Esophagus muscularis mucosa (tissue), 4 donors: ENCODE results near the gene TANGO2. TPM values are rescaled to one million over a fixed set of nuclear protein-coding genes. Genes with fewer than 3 reads are reported as not detected.

Source experiments
- DNase-seq: peaks from one replicate; pipeline ENCODE4 v3.0.0-alpha.2; 2017; ENCODE audit errors: extremely low spot score
- H3K27ac ChIP-seq, 4 donors: fragments of 200-600 bp; sonication (generic); replicated peaks in 1 of 4; 1 replicate in 3 of 4; 2 replicates in 1 of 4; pipeline ENCODE4 v1.5.1; 2016 to 2019; ENCODE audit warnings: mild to moderate bottlenecking in 1 of 4
- H3K27me3 ChIP-seq, 4 donors: fragments of 200-600 bp; sonication (generic); one replicate each; pipeline versions ENCODE4 v1.5.1 to v1.6.0; 2016 to 2019
- H3K36me3 ChIP-seq, 4 donors: fragments of 200-600 bp; sonication (generic); one replicate each; pipeline ENCODE4 v1.5.1; 2016 to 2019
- H3K4me1 ChIP-seq, 4 donors: fragments of 200-600 bp; sonication (generic); one replicate each; pipeline ENCODE4 v1.5.1; 2016 to 2019
- H3K4me3 ChIP-seq, 4 donors: fragments of 200-600 bp; sonication (generic); 1 replicate in 2 of 4; 2 replicates in 2 of 4; pipeline ENCODE4 v1.5.1; 2016 to 2019; ENCODE audit warnings: mild to moderate bottlenecking in 4 of 4, moderate library complexity in 1 of 4
- H3K9me3 ChIP-seq, 4 donors: fragments of 200-600 bp; sonication (generic); 1 replicate in 3 of 4; 2 replicates in 1 of 4; pipeline ENCODE4 v1.5.1; 2016 to 2019
- EP300 ChIP-seq: sonication (generic); formaldehyde crosslinking; IDR thresholded peaks from one replicate; pipeline ENCODE4 v1.6.1; 2017; ENCODE audit warnings: antibody characterized with exemption
- POLR2A ChIP-seq: fragments of 450-650 bp; IDR thresholded peaks from one replicate; pipeline ENCODE4 v1.6.1; 2017; ENCODE audit warnings: antibody characterized with exemption, moderate library complexity, mild to moderate bottlenecking, low read depth
- POLR2AphosphoS5 ChIP-seq, 2 donors: sonication (generic); formaldehyde crosslinking; IDR thresholded peaks; one replicate each; pipeline ENCODE4 v1.6.1; 2017; ENCODE audit warnings: antibody characterized with exemption in 2 of 2
- WGBS: methylation state at CpG from one replicate; pipeline ENCODE4 v1.1.5; 2018; 5-methylcytosine and 5-hydroxymethylcytosine counted together
- intact Hi-C: fragments of 100-400 bp; cut with DNase I; formaldehyde crosslinking; loops from one replicate; pipeline ENCODE4 v1.15.1; 2023
- total RNA-seq, 4 donors: library from RNA; depleted of rRNA; stranded (reverse); fragments of >200 nt; gene quantifications; one replicate each; pipeline versions ENCODE4 v1.1.0 to v1.2.1, GENCODE V29; 2016
- TF ChIP-seq, protein P1 (sequence below), 3 experiments: fragments of 200-600 bp in 2 of 3; fragments of 450-650 bp in 1 of 3; sonication (generic) in 2 of 3; IDR thresholded peaks; one replicate each; pipeline ENCODE4 v1.5.1; 2017 to 2019; ENCODE audit warnings: antibody characterized with exemption in 3 of 3, mild to moderate bottlenecking in 2 of 3, moderate library complexity in 1 of 3

Gene TANGO2
- total RNA-seq, 4 donors from 2014 or later: 37.1 to 44.4 (median 42.3) TPM

DNA sequence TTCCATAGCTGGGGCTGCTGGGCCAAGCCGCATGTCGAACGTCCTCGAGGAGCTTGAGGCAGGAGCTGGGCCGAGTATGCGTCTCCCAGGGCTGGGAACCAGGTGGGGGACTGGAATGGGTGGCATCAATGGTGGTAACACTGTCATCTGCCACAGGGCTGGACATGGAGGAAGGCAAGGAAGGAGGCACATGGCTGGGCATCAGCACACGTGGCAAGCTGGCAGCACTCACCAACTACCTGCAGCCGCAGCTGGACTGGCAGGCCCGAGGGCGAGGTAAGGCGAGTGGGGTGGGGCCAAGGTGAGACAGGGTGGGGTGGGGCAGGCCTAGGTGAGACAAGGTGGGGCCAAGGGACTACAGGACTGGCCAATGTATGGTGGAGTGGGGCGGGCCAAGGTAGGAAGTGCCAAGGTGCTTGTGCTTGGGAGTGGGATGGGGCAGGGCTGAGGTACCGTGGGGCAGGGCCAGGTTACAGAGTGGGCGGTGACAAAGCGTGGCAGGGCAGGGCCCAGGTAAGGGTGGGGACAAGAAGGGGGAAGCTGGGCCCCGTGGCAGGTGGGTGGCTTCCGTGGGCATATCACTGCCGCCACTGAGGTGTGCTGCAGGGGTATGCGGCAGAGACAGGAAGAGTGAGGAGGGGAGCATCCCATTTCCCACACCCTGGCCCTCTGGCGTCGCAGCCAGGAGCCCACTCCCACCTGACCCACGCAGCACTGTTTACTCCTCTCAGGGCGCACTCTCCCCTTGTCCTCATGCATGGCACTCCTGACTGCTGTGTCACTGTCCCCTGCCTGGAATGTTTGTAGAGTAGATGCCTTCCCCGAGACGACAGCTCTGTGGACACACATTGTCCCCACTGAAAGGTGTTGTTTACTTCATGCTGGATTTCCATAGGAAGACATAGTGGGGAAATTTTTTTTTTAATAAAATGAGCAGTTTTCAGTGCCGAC lies 31.7 kb downstream of the TANGO2 start:
- Histone ChIP-seq H3K36me3 (peaks cover 51 to 93% (median 78%) of the 10 kb centered on the region in 4 donors), H3K4me3 (no peak overlapping the region), H3K27ac (no peak overlapping the region), H3K9me3 (no peaks in the 10 kb centered on the region), H3K4me1 (peaks cover 0 to 7% (median 0%) of the 10 kb centered on the region in 4 donors), H3K27me3 (no peaks in the 10 kb centered on the region)
- 98% methylated on average over 25 of the region's 26 CpGs for WGBS
- no peak for TF ChIP-seq POLR2A
- TF ChIP-seq EP300: no peak
- intact Hi-C loops: no loop called here
- no peak for DNase-seq

DNA sequence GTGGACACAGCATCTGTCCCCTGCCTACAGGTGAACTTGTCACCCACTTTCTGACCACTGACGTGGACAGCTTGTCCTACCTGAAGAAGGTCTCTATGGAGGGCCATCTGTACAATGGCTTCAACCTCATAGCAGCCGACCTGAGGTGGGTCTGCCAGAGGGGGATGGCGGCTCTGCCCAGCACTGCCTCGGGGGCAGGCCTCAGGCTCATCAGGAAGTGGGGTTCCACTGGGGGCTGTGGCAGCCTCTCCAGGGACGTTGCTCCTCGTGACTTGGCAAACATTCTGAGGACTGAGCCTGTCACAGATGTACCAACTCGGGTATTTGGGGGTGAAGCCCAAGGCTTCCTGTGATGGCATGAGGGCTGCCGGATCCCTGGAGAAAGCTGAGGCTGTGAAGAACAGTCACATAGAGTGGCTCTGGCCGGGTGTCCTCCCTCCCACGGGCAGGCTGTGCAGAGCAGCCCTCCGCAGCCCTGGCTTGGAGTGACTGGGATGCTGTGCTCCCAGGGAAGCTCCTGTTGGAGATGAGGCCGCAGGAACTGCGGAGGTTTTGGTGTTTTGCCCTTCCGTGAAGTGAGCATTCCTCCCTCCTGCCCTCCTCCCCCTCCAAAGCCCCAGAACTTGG lies 32.6 kb downstream of the TANGO2 start:
- H3K36me3 ChIP-seq: peaks cover 51 to 93% (median 80%) of the 10 kb centered on the region in 4 donors

DNA sequence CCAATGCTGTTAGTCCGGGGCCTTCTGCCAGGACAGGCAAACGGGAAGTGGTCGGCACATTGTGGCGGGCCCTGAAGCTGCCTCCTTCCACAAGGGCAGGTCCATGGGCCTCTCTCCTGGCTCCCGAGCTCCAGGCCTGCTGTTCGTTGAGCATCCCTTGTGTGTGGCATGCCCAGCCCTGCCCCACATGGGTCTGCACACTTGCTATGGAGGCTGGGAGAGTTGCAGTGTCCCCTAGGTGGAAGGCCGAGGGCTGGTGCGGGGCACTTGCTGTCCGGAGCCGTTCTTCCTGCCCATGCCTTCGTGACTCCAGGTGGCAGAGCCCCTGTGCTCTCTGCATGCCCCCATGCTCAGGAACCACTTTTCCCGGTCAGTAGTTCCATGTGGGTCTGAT lies 33.1 kb downstream of the TANGO2 start:
- Histone ChIP-seq H3K27ac (no peak overlapping the region), H3K36me3 (peaks cover 51 to 93% (median 78%) of the 10 kb centered on the region in 4 donors), H3K27me3 (no peaks in the 10 kb centered on the region), H3K9me3 (no peaks in the 10 kb centered on the region), H3K4me3 (no peak overlapping the region), H3K4me1 (peaks cover 0 to 7% (median 0%) of the 10 kb centered on the region in 4 donors)
- no peak for DNase-seq
- TF ChIP-seq POLR2A: no peak
- TF ChIP-seq POLR2AphosphoS5 (IDR thresholded peaks at IDR 0.05): no peak
- no peak for TF ChIP-seq EP300
- TF ChIP-seq, protein P1, sequence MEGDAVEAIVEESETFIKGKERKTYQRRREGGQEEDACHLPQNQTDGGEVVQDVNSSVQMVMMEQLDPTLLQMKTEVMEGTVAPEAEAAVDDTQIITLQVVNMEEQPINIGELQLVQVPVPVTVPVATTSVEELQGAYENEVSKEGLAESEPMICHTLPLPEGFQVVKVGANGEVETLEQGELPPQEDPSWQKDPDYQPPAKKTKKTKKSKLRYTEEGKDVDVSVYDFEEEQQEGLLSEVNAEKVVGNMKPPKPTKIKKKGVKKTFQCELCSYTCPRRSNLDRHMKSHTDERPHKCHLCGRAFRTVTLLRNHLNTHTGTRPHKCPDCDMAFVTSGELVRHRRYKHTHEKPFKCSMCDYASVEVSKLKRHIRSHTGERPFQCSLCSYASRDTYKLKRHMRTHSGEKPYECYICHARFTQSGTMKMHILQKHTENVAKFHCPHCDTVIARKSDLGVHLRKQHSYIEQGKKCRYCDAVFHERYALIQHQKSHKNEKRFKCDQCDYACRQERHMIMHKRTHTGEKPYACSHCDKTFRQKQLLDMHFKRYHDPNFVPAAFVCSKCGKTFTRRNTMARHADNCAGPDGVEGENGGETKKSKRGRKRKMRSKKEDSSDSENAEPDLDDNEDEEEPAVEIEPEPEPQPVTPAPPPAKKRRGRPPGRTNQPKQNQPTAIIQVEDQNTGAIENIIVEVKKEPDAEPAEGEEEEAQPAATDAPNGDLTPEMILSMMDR (IDR thresholded peaks at IDR 0.05): no peak
- 100% methylated on average over 2 of the region's 12 CpGs for WGBS
- intact Hi-C loops: no loop called here

More for the DNA sequence above, 32.6 kb downstream of the TANGO2 start:
- H3K27me3 ChIP-seq: no peaks in the 10 kb centered on the region
- 89% methylated on average over 11 of the region's 14 CpGs for WGBS
- TF ChIP-seq POLR2AphosphoS5 (IDR thresholded peaks at IDR 0.05) (no peak), EP300 (no peak), POLR2A (no peak)
- TF ChIP-seq, protein P1 (IDR thresholded peaks at IDR 0.05): no peak
- H3K9me3 ChIP-seq: no peaks in the 10 kb centered on the region
- peaks cover 0 to 7% (median 0%) of the 10 kb centered on the region in 4 donors for H3K4me1 ChIP-seq
- intact Hi-C loops: no loop called here
- DNase-seq: no peak
- H3K27ac ChIP-seq: no peak overlapping the region
- H3K4me3 ChIP-seq: no peak overlapping the region

DNA sequence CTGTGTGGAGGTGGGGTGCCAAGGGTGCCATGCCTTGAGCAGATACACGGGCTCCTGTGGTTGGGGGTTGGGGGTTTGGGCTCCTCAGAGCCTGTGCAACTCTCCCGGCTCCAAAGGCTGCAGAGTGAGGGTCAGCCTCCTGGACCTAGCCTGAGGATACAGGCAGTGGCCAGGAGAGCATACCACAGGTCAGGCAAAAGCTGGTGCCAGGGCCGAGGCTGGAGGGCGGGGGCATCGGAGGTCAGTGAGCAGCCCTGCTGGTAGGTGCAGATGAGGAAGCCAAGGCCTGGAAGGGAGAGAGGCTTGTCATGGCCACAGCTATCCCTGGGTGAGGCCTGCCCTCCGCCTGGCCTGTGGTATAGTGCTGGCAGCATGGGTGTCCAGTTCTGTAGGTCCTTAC lies 33.6 kb downstream of the TANGO2 start:
- no peak overlapping the region for H3K27ac ChIP-seq
- H3K4me3 ChIP-seq: no peak overlapping the region
- H3K9me3 ChIP-seq: no peaks in the 10 kb centered on the region
- peaks cover 0 to 7% (median 0%) of the 10 kb centered on the region in 4 donors for H3K4me1 ChIP-seq
- 98% methylated on average over 4 of the region's 6 CpGs for WGBS
- no peaks in the 10 kb centered on the region for H3K27me3 ChIP-seq
- no peak for DNase-seq
- peaks cover 51 to 94% (median 76%) of the 10 kb centered on the region in 4 donors for H3K36me3 ChIP-seq
- intact Hi-C loops: no loop called here
- TF ChIP-seq, protein P1 (IDR thresholded peaks at IDR 0.05): no peak
- no peak for TF ChIP-seq EP300
- TF ChIP-seq POLR2AphosphoS5 (IDR thresholded peaks at IDR 0.05): no peak
- no peak for TF ChIP-seq POLR2A

DNA sequence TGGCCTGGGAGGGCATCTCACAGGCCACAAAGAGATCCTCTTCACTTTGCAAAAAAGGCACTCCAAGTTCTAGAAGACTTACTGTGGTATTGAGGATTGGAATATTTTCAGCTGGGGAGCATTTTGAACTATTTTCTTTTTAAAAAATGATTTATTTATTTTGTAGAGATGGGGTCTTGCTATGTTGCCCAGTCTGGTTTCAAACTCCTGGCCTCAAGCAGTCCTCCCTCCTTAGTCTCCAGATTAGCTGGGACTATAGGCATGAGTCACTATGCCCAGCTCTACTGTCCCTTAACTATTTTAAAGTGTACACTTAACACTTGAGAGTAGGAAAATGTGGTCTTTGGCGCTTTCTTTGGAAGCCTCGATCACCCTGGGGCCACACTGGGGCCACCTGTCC lies 34.2 kb downstream of the TANGO2 start:
- Histone ChIP-seq H3K27ac (no peak overlapping the region), H3K4me3 (no peak overlapping the region), H3K27me3 (no peaks in the 10 kb centered on the region), H3K4me1 (peaks cover 0 to 7% (median 0%) of the 10 kb centered on the region in 4 donors), H3K36me3 (peaks cover 51 to 94% (median 76%) of the 10 kb centered on the region in 4 donors), H3K9me3 (no peaks in the 10 kb centered on the region)
- intact Hi-C loops: no loop called here
- TF ChIP-seq, protein P1 (IDR thresholded peaks at IDR 0.05): no peak
- no peak for TF ChIP-seq POLR2AphosphoS5 (IDR thresholded peaks at IDR 0.05)
- no peak for TF ChIP-seq POLR2A
- no peak for TF ChIP-seq EP300
- DNase-seq: no peak
- 100% methylated on average over 2 of the region's 2 CpGs for WGBS
